Gastroesophageal sphincter (tissue), 4 donors: ENCODE data around the gene MPI. TPM values are rescaled to one million over a fixed set of nuclear protein-coding genes. Genes with fewer than 3 reads are reported as not detected.

Source experiments
- ATAC-seq: fragments of 150-250 bp; one replicate; pipeline ENCODE4 v1.9.1; 2016; ENCODE audit warnings: mild to moderate bottlenecking, moderate library complexity
- H3K27ac ChIP-seq, 4 donors: fragments of 200-600 bp; sonication (generic) in 3 of 4; 1 replicate in 3 of 4; 2 replicates in 1 of 4; pipeline ENCODE4 v1.5.1; 2016 to 2019
- H3K27me3 ChIP-seq: fragments of 200-600 bp; sonication (generic); one replicate; pipeline ENCODE4 v1.5.1; 2019
- H3K36me3 ChIP-seq, 2 donors: fragments of 200-600 bp; sonication (generic); one replicate each; pipeline ENCODE4 v1.5.1; 2019; ENCODE audit warnings: control low read depth in 1 of 2
- H3K4me1 ChIP-seq, 3 donors: fragments of 200-600 bp; sonication (generic); 1 replicate in 2 of 3; 2 replicates in 1 of 3; pipeline ENCODE4 v1.5.1; 2016 to 2019; ENCODE audit warnings: control low read depth in 2 of 3
- H3K4me3 ChIP-seq, 2 donors: fragments of 200-600 bp; sonication (generic); one replicate each; pipeline ENCODE4 v1.5.1; 2019; ENCODE audit warnings: mild to moderate bottlenecking in 1 of 2, moderate library complexity in 1 of 2
- H3K9me3 ChIP-seq, 3 donors: fragments of 200-600 bp; sonication (generic); one replicate each; pipeline ENCODE4 v1.5.1; 2017 to 2019; ENCODE audit warnings: control low read depth in 2 of 3
- CTCF ChIP-seq, 4 experiments: fragments of 200-600 bp in 2 of 4; fragments of 450-650 bp in 2 of 4; sonication (generic) in 1 of 4; IDR thresholded peaks; one replicate each; pipeline ENCODE4 v1.5.1; 2017 to 2019; ENCODE audit warnings: antibody characterized with exemption in 4 of 4, mild to moderate bottlenecking in 2 of 4, moderate library complexity in 2 of 4
- EP300 ChIP-seq: sonication (generic); formaldehyde crosslinking; IDR thresholded peaks from one replicate; pipeline ENCODE4 v1.6.1; 2017; ENCODE audit warnings: antibody characterized with exemption, mild to moderate bottlenecking
- POLR2A ChIP-seq, 2 donors: fragments of 450-650 bp; IDR thresholded peaks; one replicate each; pipeline ENCODE4 v1.6.1; 2017; ENCODE audit warnings: antibody characterized with exemption in 2 of 2, mild to moderate bottlenecking in 2 of 2, moderate library complexity in 1 of 2
- POLR2AphosphoS5 ChIP-seq: sonication (generic); formaldehyde crosslinking; IDR thresholded peaks from one replicate; pipeline ENCODE4 v1.6.1; 2017; ENCODE audit warnings: antibody characterized with exemption
- WGBS, 2 donors: methylation state at CpG; one replicate each; pipeline ENCODE4 v1.1.5; 2018; ENCODE audit warnings: low coverage in 1 of 2; 5-methylcytosine and 5-hydroxymethylcytosine counted together
- total RNA-seq, 4 donors: library from RNA; depleted of rRNA; stranded (reverse); fragments of >200 nt; gene quantifications; one replicate each; pipeline ENCODE4 v1.1.0, GENCODE V29; 2016

Gene MPI
- total RNA-seq, 4 donors from 2014 or later = 36.5 to 58.8 (median 42.5) TPM

DNA sequence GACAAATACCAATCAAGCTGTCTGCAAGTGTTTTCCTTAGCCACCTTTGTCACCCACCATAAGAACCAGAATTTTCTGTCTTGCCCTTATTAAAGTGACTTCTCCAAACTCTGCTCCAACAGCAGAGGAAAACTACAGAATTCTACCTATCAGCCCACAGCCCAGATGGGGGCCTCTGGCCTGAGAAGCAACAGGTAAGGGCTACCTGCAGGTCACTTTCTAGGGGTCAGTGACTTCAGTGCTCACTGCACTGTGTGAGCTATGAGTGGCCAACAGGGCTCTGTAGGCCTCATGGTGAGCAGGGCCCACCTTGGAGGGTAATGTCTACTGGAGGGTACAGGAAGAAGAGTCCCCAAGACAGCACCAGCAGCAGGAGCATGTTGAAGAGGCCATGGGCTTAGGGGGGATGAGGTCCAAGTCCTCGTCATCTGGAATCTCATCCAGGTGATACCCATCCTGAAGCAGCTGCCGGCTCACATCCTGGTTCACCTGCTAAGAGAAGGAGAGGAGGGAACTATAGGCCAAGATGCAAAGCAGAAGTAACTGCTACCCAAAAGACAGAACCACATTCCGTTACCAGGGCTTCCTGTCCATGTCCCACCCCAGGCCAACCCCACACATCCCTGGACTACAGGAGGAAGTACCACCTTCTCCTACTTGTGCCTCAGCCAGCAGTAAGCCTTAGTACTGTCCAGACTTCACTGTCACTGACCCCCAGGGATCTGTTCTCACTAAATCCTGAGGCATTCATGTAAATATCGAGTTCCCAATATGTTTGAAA is 12.6 kb downstream of the MPI start:
- peaks cover 0 to 73% of the 10 kb centered on the region in 2 donors for H3K36me3 ChIP-seq
- no peaks in the 10 kb centered on the region for H3K9me3 ChIP-seq
- TF ChIP-seq POLR2AphosphoS5 (no peak), CTCF (IDR thresholded peaks at IDR 0.05) (no peak), POLR2A (IDR thresholded peaks at IDR 0.05) (no peak), EP300 (no peak)
- H3K4me3 ChIP-seq = no peak overlapping the region
- 67 to 75% methylated on average over 2 to 3 of the region's 4 CpGs for WGBS, 2 donors
- peaks cover 0 to 52% (median 18%) of the 10 kb centered on the region in 3 donors for H3K4me1 ChIP-seq
- ATAC-seq = no peak
- H3K27ac ChIP-seq = peak overlapping the region in 1 of 4 donors; percentile 32
- no peaks in the 10 kb centered on the region for H3K27me3 ChIP-seq

DNA sequence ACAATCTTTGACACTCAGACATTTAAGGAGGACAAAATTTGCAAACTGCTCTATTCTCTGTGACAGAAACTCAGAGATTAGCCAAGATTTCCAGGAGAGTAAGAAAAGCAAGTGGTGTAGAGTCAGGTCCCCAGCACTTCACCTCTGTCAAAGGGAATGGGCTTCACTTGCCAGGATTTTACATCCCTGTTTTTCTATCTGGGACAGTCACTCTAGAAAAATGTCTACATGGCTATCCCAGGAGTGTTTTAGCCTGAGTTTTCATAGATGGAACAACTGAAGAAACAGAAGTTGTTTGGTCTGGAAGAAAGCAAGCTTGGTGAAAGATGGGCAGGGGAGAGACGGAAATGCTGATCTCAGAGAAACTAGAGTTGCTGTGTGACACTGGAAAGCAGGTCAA is 13.8 kb downstream of the MPI start:
- H3K27me3 ChIP-seq = no peaks in the 10 kb centered on the region
- H3K27ac ChIP-seq = no peak overlapping the region
- no peaks in the 10 kb centered on the region for H3K9me3 ChIP-seq
- TF ChIP-seq POLR2AphosphoS5 (no peak), POLR2A (IDR thresholded peaks at IDR 0.05) (no peak), CTCF (IDR thresholded peaks at IDR 0.05) (no peak), EP300 (no peak)
- peaks cover 0 to 61% of the 10 kb centered on the region in 2 donors for H3K36me3 ChIP-seq
- 80% methylated on average over 1 of the region's 1 CpG; no CpG with 5 or more reads in 1 of the 2 donors for WGBS, 2 donors
- no peak for ATAC-seq
- H3K4me3 ChIP-seq = no peak overlapping the region
- H3K4me1 ChIP-seq = peaks cover 0 to 56% (median 18%) of the 10 kb centered on the region in 3 donors

DNA sequence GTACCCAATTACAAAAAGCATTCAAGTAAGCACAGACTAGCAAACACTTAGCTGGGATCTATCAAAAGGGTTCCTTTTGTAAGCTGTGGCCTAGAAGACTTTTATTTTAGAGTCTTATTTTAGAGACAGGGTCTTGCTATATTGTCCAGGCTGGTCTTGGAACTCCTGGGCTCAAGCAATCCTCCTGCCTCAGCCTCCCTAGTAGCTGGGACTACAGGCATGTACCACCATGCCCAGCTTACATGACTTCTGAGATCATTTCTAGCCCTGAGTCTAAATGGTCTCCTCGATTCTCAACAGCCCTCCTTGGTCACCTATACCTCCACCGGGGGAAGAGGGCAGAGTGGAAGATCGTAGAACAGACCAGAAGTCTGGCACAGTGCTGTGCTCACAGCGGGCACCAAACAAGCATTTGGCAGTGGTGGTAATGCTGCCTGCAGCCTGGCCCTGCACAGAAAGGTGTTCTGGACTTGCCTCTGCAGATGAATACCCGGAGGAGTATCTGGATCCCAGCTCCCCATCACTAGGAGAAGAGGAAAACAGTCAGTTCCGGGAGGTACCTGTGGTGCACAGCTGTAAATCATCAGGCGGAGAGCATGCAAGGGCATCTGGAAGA is 14.5 kb downstream of the MPI start:
- Histone ChIP-seq H3K27me3 (no peaks in the 10 kb centered on the region), H3K9me3 (no peaks in the 10 kb centered on the region), H3K27ac (no peak overlapping the region), H3K4me1 (peaks cover 0 to 56% (median 18%) of the 10 kb centered on the region in 3 donors), H3K4me3 (no peak overlapping the region), H3K36me3 (peaks cover 0 to 55% of the 10 kb centered on the region in 2 donors)
- no peak for ATAC-seq
- no peak for TF ChIP-seq POLR2A (IDR thresholded peaks at IDR 0.05)
- whole genome bisulfite sequencing, 2 donors = 74% methylated on average over 7 of the region's 7 CpGs; no CpG with 5 or more reads in 1 of the 2 donors

DNA sequence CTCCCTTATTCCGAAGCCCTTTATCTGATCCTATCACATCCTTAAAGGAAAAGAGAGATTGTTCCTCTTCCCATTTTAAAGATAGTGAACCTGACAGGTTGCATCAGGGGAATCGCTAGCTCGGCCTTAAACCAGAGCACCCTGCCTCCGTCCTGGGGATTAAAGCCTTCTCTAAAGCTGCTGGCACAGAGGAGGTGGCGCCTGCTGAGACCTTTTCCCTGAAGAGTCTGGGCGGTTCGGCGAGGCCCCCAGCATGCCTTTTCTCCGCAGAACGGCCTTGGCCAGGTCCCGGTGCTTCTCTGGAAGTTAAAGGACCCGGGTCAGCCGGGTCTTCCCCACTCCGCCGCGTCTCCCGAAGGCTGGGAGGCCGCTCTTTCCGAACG is 16.2 kb downstream of the MPI start:
- peak overlapping the region; percentile 85 to 99 (median 96) for H3K27ac ChIP-seq
- 0% methylated on average over 3 to 4 of the region's 20 CpGs for WGBS, 2 donors
- no peak for TF ChIP-seq EP300
- TF ChIP-seq CTCF (IDR thresholded peaks at IDR 0.05) = no peak
- ATAC-seq = peak; percentile 17
- H3K27me3 ChIP-seq = no peaks in the 10 kb centered on the region
- peaks cover 0 to 53% (median 18%) of the 10 kb centered on the region in 3 donors for H3K4me1 ChIP-seq
- H3K9me3 ChIP-seq = no peaks in the 10 kb centered on the region
- peak overlapping the region; percentile 83 to 84 for H3K4me3 ChIP-seq
- H3K36me3 ChIP-seq = peaks cover 0 to 42% of the 10 kb centered on the region in 2 donors

DNA sequence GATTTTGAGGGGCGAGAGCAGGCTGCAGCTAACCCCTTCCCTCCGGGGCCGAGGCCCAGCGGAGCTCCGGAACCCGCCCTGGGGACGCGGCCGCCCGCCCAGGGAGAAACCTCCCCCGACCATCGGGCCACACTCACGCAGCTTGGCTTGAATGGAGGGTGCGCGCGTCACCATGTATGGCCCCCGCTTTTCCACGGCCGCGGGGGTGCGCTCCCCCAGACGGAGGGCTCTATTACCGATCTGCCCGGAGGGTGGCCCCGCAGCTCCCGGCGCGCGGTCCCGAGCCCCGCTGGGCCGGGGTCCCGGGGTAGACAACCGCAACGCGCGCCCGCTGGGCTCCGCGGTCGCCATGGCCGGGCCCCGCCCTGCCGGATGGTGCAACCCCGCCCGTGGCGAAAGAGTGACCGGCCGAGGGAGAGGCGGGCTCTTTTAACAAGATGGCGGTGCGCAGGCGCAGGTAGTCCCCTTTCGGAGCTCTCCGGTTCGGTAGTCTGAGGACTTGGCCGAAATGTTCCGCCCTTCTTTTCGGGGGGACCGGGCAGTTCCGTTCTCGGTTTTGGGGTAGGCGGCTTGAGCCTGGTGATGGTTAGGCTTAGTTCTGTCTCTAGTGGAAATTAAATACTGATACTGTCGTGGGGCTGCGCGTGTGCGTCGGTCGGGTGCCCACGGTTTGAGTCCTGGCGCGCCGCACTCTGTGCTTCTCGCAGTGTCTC is 16.8 kb downstream of the MPI start, which contains the start of gene FAM219B:
Gene FAM219B, minus strand, starts transcription at position 402 of the 713 bp plus-strand sequence. Its CDS starts 51 bp downstream, at position 351.
- Histone ChIP-seq H3K9me3 (no peaks in the 10 kb centered on the region), H3K27me3 (no peaks in the 10 kb centered on the region), H3K4me1 (peaks cover 0 to 48% (median 13%) of the 10 kb centered on the region in 3 donors), H3K36me3 (peaks cover 0 to 42% of the 10 kb centered on the region in 2 donors), H3K4me3 (peak within 1 kb of the TSS; percentile 83 to 84), H3K27ac (peak within 1 kb of the TSS; percentile 85 to 99 (median 96))
- WGBS, 2 donors = no CpG with 5 or more reads among the region's 74 CpGs
- TF ChIP-seq POLR2A (IDR thresholded peaks at IDR 0.05) = peak; percentile 83 to 86
- no peak for TF ChIP-seq EP300
- TF ChIP-seq CTCF (IDR thresholded peaks at IDR 0.05) = peak in 2 of 4 experiments; percentile 3 to 4
- TF ChIP-seq POLR2AphosphoS5 = peak; percentile 73
- ATAC-seq = peak; percentile 96
